ENCODE data around the gene SENP1. TPM values are rescaled to one million over a fixed set of nuclear protein-coding genes. Genes with fewer than 3 reads are reported as not detected.
A peak's percentile ranks its signal among the peaks of the same experiment; 100 is the strongest.

The SENP1 gene
- polyA plus RNA-seq, 2 of the 4 experiments (the other 2 are of a cell fraction) = 13.9 to 49.3 TPM

GRCh38 chr12:48122065-48122834 lies 16.4 kb upstream of the SENP1 start:
- H3K27ac ChIP-seq = no peak overlapping the region
- ATAC-seq (no peak), FAIRE-seq (no peak), DNase-seq (ENCODE audit: low read depth in 1 of 2, low spot score in 1 of 2) (no peak)
- ChIA-PET POLR2A (no interaction called here), CTCF (no interaction called here)
- H3K4me1 ChIP-seq = peaks cover 16% of the 10 kb centered on the region
- no peaks in the 10 kb centered on the region for H3K9me3 ChIP-seq
- no peak overlapping the region for H3K4me3 ChIP-seq
- no peak for TF ChIP-seq HDAC2 (IDR thresholded peaks at IDR 0.05)
- TF ChIP-seq TP53 (CRISPR knock-in tag; IDR thresholded peaks at IDR 0.05) = no peak
- no peak for TF ChIP-seq FOXS1 (CRISPR knock-in tag; IDR thresholded peaks at IDR 0.05)
- no peak for TF ChIP-seq MAFK (IDR thresholded peaks at IDR 0.05; ENCODE audit: partially characterized antibody)
- H3K4me2 ChIP-seq = no peak overlapping the region
- WGBS (ENCODE audit: missing lambda C conversion rate) = 94% methylated on average over 2 of the region's 2 CpGs

- ATAC-seq (no peak), FAIRE-seq (no peak), DNase-seq (ENCODE audit: low read depth in 1 of 2, low spot score in 1 of 2) (no peak)
- TF ChIP-seq CEBPB (IDR thresholded peaks at IDR 0.05) (no peak), EP300 (IDR thresholded peaks at IDR 0.05) (no peak), HDAC2 (IDR thresholded peaks at IDR 0.05) (no peak), POLR2A (IDR thresholded peaks at IDR 0.05; ENCODE audit: low read length) (no peak), CHD2 (IDR thresholded peaks at IDR 0.05; ENCODE audit: low read length, partially characterized antibody) (no peak), ATOH8 (CRISPR knock-in tag; IDR thresholded peaks at IDR 0.05; ENCODE audit: low read depth) (no peak), NFE2L2 (conservative IDR thresholded peaks at IDR 0.05; ENCODE audit: low read length) (no peak), EHF (CRISPR knock-in tag; IDR thresholded peaks at IDR 0.05) (no peak), CBX8 (IDR thresholded peaks at IDR 0.05) (no peak), RFX5 (IDR thresholded peaks at IDR 0.05) (no peak), JUNB (IDR thresholded peaks at IDR 0.05) (no peak), RCOR1 (IDR thresholded peaks at IDR 0.05; ENCODE audit: low read depth, low read length) (no peak), HMGXB4 (CRISPR knock-in tag; IDR thresholded peaks at IDR 0.05; ENCODE audit: borderline replicate concordance) (no peak), PHF8 (IDR thresholded peaks at IDR 0.05; ENCODE audit: borderline replicate concordance, low read depth) (no peak), ZC3H11A (IDR thresholded peaks at IDR 0.05) (no peak), HES2 (IDR thresholded peaks at IDR 0.05) (no peak), BHLHE40 (IDR thresholded peaks at IDR 0.05; ENCODE audit: low read depth, low read length) (no peak), RNF2 (IDR thresholded peaks at IDR 0.05; ENCODE audit: borderline replicate concordance, low read depth) (no peak), MAZ (IDR thresholded peaks at IDR 0.05; ENCODE audit: borderline replicate concordance, low read depth, low read length) (no peak)
- Histone ChIP-seq H3K27ac (no peak overlapping the region), H3K4me2 (no peak overlapping the region), H3K4me3 (no peak overlapping the region), H3K4me1 (peaks cover 16% of the 10 kb centered on the region), H3K9me3 (no peaks in the 10 kb centered on the region)
- WGBS (ENCODE audit: missing lambda C conversion rate) = 91% methylated on average over 1 of the region's 1 CpG
- ChIA-PET POLR2A (no interaction called here), CTCF (interaction anchor here (1.0 kb wide), 1 partner anchor 30 kb away, joined by 4 read pairs; no protein-coding TSS in a partner anchor)
These were observed 15.6 kb upstream of the SENP1 start for GRCh38 chr12:48121522-48121921.

GRCh38 chr12:48119834-48120195 lies 13.9 kb upstream of the SENP1 start:
- POLR2A ChIA-PET = interaction anchor here (1.8 to 1.9 kb wide), 2 partner anchors 14 to 37 kb away, joined by 16 to 17 read pairs; partner anchors contain the start of genes ASB8 and SENP1

More at GRCh38 chr12:48119834-48120195, 13.9 kb upstream of the SENP1 start:
- no peak for TF ChIP-seq KDM1A (IDR thresholded peaks at IDR 0.05; ENCODE audit: low read depth)
- TF ChIP-seq MAFK (IDR thresholded peaks at IDR 0.05; ENCODE audit: partially characterized antibody) = peak; percentile 2
- DNase-seq (ENCODE audit: low read depth in 1 of 2, low spot score in 1 of 2) (no peak), FAIRE-seq (no peak), ATAC-seq (no peak; a peak in 1 of 6 replicates)
- peak overlapping the region; percentile 74 for H3K4me3 ChIP-seq
- H3K9me3 ChIP-seq = no peaks in the 10 kb centered on the region
- 15% methylated on average over 5 of the region's 5 CpGs for WGBS (ENCODE audit: missing lambda C conversion rate)
- H3K27ac ChIP-seq = peak overlapping the region; percentile 74 to 88
- H3K4me2 ChIP-seq = peak overlapping the region; percentile 89
- CTCF ChIA-PET = interaction anchor here (0.9 to 2.1 kb wide), 5 partner anchors 11 to 498 kb away, joined by 3 to 6 read pairs (median 3); no protein-coding TSS in a partner anchor
- H3K4me1 ChIP-seq = peaks cover 16% of the 10 kb centered on the region

All from A549 (cell line).